IPS-11a (cell line): ENCODE results near the gene NKAP.
"Not testable (repeated sequence)": the region's sequence is repeated elsewhere in the genome, so short reads cannot be mapped to it uniquely, and the experiment has no call there.

ENCODE experiments used
- H3K4me3 ChIP-seq: one replicate; pipeline ENCODE4 v1.5.1; 2013; ENCODE audit warnings: low read depth, low read length, control low read depth

NKAP gene

DNA sequence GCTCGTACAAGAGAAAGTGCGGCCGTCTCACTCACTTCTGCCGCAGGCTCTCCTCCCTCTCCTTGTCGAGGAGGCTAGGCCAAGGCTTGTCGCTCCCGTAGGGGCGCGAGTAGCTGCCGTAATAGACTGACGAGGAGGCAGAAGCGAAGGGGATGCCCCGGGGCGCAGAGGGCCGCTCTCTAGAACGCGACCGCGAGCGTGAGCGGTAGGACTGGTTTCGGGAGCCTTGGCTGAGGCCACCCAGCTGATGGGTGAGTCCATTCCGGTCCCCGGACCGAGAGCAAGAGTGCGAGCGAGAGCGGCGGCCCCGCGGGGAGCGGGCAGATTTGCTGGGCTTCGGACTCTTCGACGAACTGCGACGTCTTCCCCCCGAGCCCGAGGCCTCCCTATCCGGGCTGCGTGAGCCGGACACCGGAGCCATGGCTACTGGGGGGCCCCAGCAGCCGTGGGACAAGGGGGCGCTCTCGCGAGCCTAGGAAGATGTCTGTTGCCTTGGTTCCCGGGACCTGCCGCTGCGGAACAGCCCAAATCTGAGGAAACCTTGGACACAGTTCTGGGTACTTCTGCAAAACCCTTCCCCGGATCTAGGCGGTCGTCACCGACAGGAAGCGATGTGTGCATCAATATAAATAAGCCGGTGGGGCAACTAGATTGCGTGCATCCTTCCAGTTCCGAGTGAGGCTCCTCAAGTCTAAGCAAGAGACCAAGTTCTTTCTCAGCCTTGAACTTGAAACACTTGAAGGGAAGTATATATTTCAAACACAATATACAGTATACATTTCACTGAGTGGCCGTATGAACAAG, at the start of gene NKAP:
NKAP (minus strand) TSS at position 567 of the 804 bp plus-strand sequence; CDS start at position 421, 146 bp downstream.
- peak within 1 kb of the TSS; percentile 76 for H3K4me3 ChIP-seq

- peak overlapping the region; percentile 35 for H3K4me3 ChIP-seq
Observed at GRCh38 chrX:119991005-119991787, 47.6 kb upstream of the NKAP start.

DNA sequence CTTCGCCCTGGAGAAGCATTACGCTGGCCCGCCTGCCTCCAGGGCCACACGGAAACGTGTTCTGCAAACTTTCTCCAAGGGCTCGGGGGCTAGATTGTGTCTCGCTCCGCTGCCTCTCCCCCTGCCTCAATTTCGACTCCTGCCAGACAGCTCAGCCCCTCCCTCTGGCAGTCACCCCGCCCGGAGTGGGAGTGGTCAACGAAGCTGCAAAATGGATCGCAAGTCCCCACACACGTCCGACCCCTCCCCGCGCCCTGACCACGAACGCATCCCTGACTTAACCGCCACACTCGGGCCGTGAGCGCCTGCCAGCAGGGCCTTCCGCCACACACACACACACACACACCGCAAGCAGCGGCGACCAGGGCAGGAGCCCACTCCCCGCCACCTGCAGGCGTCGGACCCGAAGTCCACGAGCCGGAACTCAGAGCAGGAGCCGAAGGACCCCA, 47.0 kb upstream of the NKAP start:
- peak overlapping the region; percentile 35 for H3K4me3 ChIP-seq

GRCh38 chrX:119989905-119990555, 46.5 kb upstream of the NKAP start:
- H3K4me3 ChIP-seq = peak overlapping the region; percentile 35

DNA sequence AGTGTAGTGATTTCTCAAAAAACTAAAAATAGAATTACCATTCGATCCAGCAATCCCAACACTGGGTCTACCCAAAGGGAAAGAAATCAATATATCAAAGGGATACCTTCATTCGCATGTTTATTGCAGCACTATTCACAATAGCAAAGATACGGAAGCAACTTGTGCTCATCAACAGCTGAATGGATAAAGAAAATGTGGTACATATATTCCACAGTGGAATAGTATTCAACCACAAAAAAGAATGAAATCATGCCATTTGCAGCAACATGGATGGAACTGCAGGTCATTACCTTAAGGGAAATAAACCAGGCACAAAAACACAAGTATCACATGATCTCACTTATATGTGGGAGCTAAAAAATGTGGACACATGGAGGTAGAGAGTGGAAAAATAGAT, 42.7 kb upstream of the NKAP start:
- H3K4me3 ChIP-seq = no peak overlapping the region

DNA sequence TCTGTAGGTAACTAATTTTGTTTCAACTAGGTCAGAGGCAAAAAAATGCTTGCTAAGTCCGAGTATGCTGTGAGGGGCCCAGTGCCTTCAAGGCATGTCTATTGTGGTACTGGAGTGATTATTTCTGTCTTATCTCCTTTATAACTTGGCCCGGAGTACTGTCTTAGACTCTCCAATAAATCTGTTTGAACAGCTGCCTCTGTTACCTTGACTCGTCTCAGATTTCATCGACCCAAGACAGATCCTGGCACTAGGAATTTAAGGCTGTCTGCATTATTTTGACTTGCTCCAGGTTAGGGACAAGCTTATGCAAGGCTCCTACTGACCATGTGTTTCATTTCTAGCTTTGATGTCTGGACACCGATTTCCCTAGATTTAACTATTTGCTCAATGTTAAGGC, 41.1 kb upstream of the NKAP start:
- no peak overlapping the region for H3K4me3 ChIP-seq

- H3K4me3 ChIP-seq = no peak overlapping the region
Observed at GRCh38 chrX:119983494-119983893, 39.9 kb upstream of the NKAP start.

- H3K4me3 ChIP-seq = no peak overlapping the region
Observed at GRCh38 chrX:119982145-119982544, 38.6 kb upstream of the NKAP start.

DNA sequence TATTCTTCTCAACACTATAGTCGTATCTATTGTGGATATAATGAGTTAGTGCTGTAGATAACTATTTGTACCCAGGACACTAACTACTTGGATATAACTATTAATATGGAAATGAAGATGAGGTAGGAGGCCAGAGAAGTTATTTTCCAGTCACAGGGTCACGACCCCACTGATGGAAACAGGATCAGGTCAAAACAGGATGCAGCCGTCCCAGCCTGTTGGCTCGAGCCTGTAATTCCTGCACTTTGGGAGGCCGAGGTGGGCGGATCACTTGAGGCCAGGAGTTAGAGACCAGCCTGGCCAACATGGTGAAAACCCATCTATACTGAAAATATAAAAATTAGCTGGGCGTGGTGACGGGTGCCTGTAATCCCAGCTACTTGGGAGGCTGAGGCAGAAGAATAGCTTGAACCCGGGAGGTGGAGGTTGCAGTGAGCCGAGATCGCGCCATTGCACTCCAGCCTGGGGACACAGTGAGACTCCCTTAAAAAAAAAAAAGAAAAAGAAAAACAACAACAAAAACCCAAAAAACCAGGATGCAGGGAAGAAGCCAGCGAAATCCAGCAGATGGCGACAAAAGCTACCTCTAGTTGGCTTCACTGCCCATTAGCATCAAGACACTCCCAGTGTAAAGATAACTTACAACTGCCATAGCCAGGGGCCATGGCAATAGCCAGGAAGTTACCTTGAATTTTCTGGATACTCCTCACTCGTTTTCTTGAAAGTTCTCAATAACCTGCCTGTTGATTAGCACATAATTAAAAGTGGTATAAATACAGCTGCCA, 37.9 kb upstream of the NKAP start:
- no peak overlapping the region for H3K4me3 ChIP-seq

DNA sequence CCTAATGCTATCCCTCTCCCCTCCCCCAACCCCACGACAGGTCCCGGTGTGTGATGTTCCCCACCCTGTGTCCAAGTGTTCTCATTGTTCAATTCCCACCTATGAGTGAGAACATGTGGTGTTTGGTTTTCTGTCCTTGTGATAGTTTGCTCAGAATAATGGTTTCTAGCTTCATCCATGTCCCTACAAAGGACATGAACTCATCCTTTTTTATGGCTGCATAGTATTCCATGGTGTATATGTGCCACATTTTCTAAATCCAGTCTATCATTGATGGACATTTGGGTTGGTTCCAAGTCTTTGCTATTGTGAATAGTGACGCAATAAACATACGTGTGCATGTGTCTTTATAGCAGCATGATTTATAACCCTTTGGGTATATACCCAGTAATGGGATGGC, 33.6 kb upstream of the NKAP start:
- not testable (repeated sequence) for H3K4me3 ChIP-seq

DNA sequence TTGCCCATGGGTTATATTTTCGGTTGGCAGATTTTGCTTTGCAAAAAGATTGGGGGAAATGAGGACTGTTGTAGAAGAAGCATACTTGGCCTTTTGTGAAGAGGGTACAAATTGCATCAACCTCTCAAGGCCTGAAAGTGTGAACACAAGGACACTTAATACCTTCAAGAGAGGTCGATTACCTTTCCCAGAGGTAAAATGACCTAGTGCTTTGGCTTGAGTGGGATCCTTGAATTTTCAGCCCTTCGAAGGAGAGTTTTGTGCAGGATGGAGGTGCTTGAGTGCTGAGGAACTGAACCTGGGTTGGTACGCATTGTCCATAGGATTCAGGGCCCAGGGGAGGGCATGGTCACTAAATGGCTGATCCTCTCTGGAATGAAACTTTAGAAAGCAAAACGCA, 27.6 kb upstream of the NKAP start:
- H3K4me3 ChIP-seq = no peak overlapping the region

DNA sequence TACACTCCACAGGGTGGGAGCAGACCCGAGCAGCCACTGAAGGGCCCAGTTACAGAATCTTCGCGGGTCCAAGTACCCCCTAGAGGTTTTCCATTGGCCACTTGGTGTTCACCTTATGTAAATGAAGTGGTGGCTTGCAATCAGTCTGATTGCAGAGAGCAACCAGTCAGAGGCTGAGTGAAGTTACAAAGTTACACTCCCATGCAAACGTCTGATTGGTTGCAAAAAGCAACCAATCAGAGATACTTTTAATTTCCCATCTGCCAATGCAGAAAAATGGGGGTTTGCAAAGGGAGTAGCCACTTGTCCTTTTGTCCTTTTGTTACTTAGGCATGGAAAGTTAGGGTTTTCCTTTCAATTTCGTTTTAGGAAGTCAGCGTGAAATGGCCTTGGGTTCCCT, 27.0 kb upstream of the NKAP start:
- no peak overlapping the region for H3K4me3 ChIP-seq

- not testable (repeated sequence) for H3K4me3 ChIP-seq
Observed at GRCh38 chrX:119966837-119967236, 23.3 kb upstream of the NKAP start.

DNA sequence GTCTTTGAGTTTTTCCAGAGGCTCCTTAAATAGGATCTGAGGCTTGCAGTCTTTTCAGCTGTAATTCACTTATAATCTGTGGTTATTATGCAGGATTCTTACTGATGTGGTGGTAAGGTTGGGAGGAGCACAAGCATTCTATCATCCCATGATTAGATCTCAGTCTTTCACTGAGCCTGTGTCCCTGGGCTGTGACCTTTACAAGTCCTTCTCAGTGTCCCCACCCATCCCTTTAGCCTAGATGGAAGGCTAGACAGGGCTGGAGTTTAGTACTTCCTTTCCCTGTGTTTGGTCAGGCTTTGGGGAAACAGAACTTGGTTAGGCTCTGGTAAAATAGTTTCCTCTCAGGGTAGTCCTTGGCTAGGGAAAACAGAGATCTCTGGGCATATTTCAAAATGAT, 17.1 kb upstream of the NKAP start:
- no peak overlapping the region for H3K4me3 ChIP-seq

DNA sequence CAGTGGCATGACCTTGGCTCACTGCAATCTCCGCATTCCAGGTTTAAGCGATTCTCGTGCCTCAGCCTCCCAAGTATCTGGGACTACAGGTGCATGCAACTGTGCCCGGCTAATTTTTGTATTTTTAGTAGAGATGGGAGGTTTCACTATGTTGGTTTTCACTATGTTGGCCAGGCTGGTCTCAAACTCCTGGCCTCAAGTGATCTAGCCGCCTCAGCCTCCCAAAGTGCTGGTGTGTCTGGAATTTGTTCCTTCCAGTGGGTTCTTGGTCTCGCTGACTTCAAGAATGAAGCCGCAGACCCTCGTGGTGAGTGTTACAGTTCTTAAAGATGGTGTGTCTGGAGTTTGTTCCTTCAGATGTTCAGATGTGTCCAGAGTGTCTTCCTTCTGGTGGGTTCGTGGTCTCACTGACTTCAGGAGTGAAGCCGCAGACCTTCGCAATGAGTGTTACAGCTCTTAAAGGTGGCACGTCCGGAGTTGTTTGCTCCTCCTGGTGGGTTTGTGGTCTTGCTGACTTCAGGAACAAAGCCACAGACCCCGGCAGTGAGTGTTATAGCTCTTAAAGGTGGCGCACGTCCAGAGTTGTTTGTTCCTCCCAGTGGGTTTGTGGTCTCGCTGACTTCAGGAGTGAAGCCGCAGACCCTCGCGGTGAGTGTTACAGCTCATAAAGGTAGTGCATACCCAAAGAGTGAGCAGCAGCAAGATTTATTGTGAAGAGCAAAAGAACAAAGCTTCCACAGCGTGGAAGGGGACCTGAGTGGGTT, 12.4 kb upstream of the NKAP start:
- H3K4me3 ChIP-seq = not testable (repeated sequence)

GRCh38 chrX:119954374-119954773, 10.8 kb upstream of the NKAP start:
- no peak overlapping the region for H3K4me3 ChIP-seq

DNA sequence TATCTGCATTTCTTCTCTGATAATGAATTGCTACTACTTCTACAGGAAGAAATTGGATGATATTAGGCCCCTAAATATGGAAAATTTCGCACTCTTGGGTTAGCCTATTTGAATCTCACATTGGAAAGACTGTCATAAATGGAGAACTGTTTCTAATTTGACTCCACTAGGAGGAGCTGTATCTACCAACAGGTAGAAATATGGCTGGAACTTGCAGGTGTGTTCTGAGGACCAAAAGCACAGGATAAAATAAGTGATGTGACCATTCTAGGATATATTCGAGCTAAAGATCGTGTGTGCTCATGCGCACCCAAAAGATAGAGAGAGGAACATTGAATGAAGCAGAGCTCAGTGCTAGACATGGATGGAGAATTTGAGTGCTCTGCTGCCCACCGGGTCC, 4.8 kb upstream of the NKAP start:
- no peak overlapping the region for H3K4me3 ChIP-seq

DNA sequence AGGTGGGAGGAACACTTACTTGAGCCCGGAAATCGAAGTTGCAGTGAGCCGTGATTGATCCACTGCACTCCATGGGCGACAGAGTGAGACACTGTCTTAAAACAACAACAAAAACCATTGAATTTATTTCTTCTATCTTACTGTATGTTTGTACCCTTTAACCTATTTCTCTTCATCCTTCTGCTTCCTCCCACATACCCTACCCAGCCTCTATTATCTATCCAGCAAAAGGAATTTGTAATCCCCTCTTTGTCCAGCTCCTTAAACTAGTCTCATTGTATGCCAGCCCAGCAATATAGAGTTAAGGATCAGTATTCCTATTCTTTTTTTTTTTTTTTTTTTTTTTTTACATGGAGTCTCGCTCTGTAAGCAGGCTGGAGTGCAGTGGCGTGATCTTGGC, 1.9 kb upstream of the NKAP start:
- H3K4me3 ChIP-seq = no peak overlapping the region

GRCh38 chrX:119942831-119943184, 743 bp downstream of the NKAP start:
- H3K4me3 ChIP-seq = peak overlapping the region; percentile 76

DNA sequence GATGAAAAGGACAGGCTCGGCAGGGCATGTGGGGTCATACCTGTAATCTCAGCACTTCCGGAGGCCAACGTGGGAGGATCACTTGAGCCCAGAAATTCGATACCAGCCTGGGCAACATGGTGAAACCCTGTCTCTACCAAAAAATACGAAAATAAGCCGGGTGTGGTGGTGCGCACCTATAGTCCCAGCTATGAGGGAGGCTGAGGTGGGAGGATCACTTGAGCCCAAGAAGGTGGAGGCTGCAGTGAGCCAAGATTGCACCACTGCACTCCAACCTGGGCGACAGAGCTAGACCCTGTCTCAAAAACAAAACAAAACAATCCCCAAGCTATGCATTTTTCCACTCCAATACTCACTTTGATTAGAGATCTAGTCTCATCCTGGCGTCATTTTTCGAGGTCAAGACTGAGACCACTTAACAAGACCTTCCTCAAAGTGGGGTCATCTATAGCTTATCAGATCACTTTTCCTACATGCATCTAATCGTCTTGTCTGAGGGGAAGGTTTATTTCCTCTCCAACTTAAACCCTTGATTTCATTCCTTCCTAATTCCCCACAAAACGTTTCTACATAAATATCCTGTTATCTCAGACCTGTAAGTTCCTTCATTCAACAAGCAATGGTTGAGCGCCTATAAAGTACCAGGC, 1.3 kb downstream of the NKAP start:
- H3K4me3 ChIP-seq = peak overlapping the region; percentile 76
